Activated CD4-positive, alpha-beta T cell treated with anti-CD3 and anti-CD28 coated beads, Interleukin-2, amount 50 U/mL, for 1 hour (primary cell): Measurements from ENCODE around the gene PODXL.
A peak's percentile ranks its signal among the peaks of the same experiment; 100 is the strongest.

ENCODE experiments used
- DNase-seq: peaks from one replicate; pipeline ENCODE4 v3.0.0-alpha.2; 2020

PODXL gene

GRCh38 chr7:131556053-131556908 lies at the start of gene PODXL:
Gene PODXL, minus strand, starts transcription at chr7:131556628. Its CDS starts 269 bp downstream, at chr7:131556359.
- peak; percentile 41 for DNase-seq

- DNase-seq, result no peak
These were observed 49.0 kb upstream of the PODXL start for GRCh38 chr7:131605280-131605878.

GRCh38 chr7:131604841-131605279 lies 48.4 kb upstream of the PODXL start:
- DNase-seq, result no peak

GRCh38 chr7:131603932-131604331 lies 47.5 kb upstream of the PODXL start:
- no peak for DNase-seq

GRCh38 chr7:131602994-131603372 lies 46.6 kb upstream of the PODXL start:
- DNase-seq, result no peak

GRCh38 chr7:131602304-131602993 lies 46.0 kb upstream of the PODXL start:
- DNase-seq, result no peak

- DNase-seq, result no peak
These were observed 43.9 kb upstream of the PODXL start for GRCh38 chr7:131600085-131600881.

GRCh38 chr7:131596785-131597184 lies 40.4 kb upstream of the PODXL start:
- no peak for DNase-seq

GRCh38 chr7:131595699-131596098 lies 39.3 kb upstream of the PODXL start:
- no peak for DNase-seq

GRCh38 chr7:131591687-131592319 lies 35.4 kb upstream of the PODXL start:
- no peak for DNase-seq

- no peak for DNase-seq
These were observed 31.0 kb upstream of the PODXL start for GRCh38 chr7:131587315-131587923.

GRCh38 chr7:131586759-131587158 lies 30.3 kb upstream of the PODXL start:
- no peak for DNase-seq

- DNase-seq, result no peak
These were observed 29.8 kb upstream of the PODXL start for GRCh38 chr7:131586259-131586658.

- DNase-seq, result no peak
These were observed 27.0 kb upstream of the PODXL start for GRCh38 chr7:131583430-131583829.

- DNase-seq, result no peak
These were observed 25.0 kb upstream of the PODXL start for GRCh38 chr7:131581241-131582051.

GRCh38 chr7:131578602-131579001 lies 22.2 kb upstream of the PODXL start:
- no peak for DNase-seq

GRCh38 chr7:131574741-131575140 lies 18.3 kb upstream of the PODXL start:
- DNase-seq, result no peak

GRCh38 chr7:131570401-131570800 lies 14.0 kb upstream of the PODXL start:
- DNase-seq, result no peak

GRCh38 chr7:131568970-131569369 lies 12.5 kb upstream of the PODXL start:
- DNase-seq, result no peak

GRCh38 chr7:131568510-131568909 lies 12.1 kb upstream of the PODXL start:
- no peak for DNase-seq

GRCh38 chr7:131564640-131565039 lies 8.2 kb upstream of the PODXL start:
- DNase-seq, result no peak
